ENCODE results near the gene HES6. TPM values are rescaled to one million over a fixed set of nuclear protein-coding genes. Genes with fewer than 3 reads are reported as not detected.

Gene HES6
- total and polyA plus RNA-seq, 8 donors = 4.9 to 22.7 (median 16.0) TPM

- TF ChIP-seq, protein P1, sequence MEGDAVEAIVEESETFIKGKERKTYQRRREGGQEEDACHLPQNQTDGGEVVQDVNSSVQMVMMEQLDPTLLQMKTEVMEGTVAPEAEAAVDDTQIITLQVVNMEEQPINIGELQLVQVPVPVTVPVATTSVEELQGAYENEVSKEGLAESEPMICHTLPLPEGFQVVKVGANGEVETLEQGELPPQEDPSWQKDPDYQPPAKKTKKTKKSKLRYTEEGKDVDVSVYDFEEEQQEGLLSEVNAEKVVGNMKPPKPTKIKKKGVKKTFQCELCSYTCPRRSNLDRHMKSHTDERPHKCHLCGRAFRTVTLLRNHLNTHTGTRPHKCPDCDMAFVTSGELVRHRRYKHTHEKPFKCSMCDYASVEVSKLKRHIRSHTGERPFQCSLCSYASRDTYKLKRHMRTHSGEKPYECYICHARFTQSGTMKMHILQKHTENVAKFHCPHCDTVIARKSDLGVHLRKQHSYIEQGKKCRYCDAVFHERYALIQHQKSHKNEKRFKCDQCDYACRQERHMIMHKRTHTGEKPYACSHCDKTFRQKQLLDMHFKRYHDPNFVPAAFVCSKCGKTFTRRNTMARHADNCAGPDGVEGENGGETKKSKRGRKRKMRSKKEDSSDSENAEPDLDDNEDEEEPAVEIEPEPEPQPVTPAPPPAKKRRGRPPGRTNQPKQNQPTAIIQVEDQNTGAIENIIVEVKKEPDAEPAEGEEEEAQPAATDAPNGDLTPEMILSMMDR (IDR thresholded peaks at IDR 0.05) = no peak
- Histone ChIP-seq H3K9me3 (no peaks in the 10 kb centered on the region), H3K27me3 (no peaks in the 10 kb centered on the region), H3K4me1 (peaks cover 2 to 5% (median 3%) of the 10 kb centered on the region in 3 donors), H3K4me3 (no peak overlapping the region), H3K36me3 (no peaks in the 10 kb centered on the region), H3K27ac (no peak overlapping the region)
- DNase-seq = no peak
- no peak for FAIRE-seq
- 78 to 86% methylated on average over 7 of the region's 7 CpGs for WGBS, 2 donors
- ATAC-seq = no peak
- intact Hi-C loops (cut with DNase I) = no loop called here
These were observed 32.8 kb downstream of the HES6 start for GRCh38 chr2:238207006-238207405.

DNA sequence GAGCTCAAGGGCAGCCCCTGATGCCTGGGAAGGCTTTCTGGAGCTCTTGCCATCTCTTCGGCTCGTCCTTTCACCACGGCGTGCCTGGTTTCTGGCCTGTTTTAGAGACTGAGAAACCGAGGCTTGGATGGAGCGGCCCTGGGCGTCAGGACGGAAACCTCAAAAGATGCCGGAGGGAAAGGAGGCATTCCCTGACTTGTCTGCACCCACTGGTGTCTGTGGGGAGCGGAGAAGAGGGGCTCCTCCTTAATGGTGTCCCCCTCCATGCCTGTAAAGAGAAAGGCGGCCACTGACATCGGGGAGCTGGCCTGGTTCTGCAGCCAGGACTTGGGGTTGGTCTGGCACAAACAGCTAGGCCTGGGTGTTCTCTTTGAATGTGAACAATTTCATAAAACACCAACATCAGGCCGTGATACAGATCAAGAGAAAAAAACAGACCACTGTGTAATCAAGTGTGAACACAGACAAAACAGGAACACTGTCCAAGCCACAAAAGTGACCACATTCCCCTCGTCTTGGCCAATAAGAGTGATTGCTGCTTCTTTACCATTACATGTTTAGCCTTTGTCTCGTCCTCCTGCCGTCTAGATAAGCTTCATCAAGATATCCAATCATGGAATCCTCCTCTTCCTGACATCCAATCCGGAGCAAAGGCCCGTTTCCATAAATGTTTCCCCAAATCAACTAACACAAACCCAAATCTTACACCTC lies 35.7 kb downstream of the HES6 start:
- Histone ChIP-seq H3K27me3 (no peaks in the 10 kb centered on the region), H3K36me3 (no peaks in the 10 kb centered on the region), H3K9me3 (no peaks in the 10 kb centered on the region), H3K27ac (peak overlapping the region; percentile 35 to 86 (median 72)), H3K4me3 (peak overlapping the region in 3 of 4 donors; percentile 33 to 91 (median 77)), H3K4me1 (peaks cover 11 to 14% (median 12%) of the 10 kb centered on the region in 3 donors)
- intact Hi-C loops (cut with DNase I) = no loop called here
- FAIRE-seq = no peak
- peak; percentile 6 to 30 (median 26) for ATAC-seq
- TF ChIP-seq, protein P1 (IDR thresholded peaks at IDR 0.05) = no peak
- 55 to 59% methylated on average over 18 of the region's 18 CpGs for WGBS, 2 donors
- peak in 1 of 6 donors; percentile 34 for DNase-seq

DNA sequence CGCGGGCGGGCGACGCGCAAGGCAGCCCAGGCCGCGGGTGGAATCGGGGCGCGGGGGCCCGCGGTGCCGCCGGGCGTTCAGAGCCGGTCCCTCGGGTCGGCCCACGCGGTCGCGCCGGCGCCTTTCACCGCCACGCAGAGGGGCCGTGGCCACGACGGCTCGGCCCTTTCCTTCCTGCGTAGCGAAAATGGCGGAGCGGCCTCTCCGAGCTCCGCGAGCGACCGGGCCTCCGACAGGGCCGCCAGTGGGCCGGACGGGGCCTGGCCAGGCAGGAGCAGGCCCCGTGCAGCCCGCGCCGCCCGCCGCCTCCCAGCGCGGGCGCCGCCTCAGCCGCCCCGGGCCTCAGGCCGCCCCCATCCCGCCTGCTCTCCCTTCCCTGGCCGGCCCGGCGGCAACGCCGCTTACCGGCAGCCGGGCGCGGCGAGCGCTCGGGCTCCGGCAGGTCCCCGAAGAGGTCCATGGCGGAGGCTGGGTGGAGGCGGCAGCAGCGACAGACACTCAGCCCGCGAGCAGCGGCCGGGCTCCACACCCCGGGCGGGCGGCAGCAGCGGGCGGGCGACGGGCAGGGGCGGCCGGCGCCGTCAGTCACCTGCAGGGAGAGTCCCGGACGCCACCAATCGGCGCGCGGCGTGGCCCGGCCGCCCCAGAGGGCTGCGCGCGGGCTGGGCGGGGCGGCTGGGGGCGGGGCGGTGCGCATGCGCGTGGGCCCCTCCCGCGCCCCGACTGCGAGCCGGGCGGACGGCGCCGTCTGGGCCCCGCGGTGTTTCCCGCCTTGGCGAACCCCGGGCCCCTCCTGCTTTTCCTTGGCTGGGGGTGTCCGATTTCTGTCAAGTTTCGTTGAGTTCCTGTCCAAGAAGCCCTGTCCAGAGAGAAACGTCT lies 36.5 kb downstream of the HES6 start, which contains the start of gene ILKAP:
Gene ILKAP, minus strand, starts transcription at position 602 of the 879 bp plus-strand sequence. Its CDS starts 142 bp downstream, at position 460.
- FAIRE-seq (no peak), DNase-seq (peak; percentile 86 to 97 (median 92)), ATAC-seq (peak; percentile 98 to 99 (median 99))
- Histone ChIP-seq H3K27me3 (no peaks in the 10 kb centered on the region), H3K4me3 (peak within 1 kb of the TSS; percentile 71 to 91 (median 79)), H3K36me3 (no peaks in the 10 kb centered on the region), H3K4me1 (peaks cover 11 to 14% (median 12%) of the 10 kb centered on the region in 3 donors), H3K9me3 (no peaks in the 10 kb centered on the region), H3K27ac (peak within 1 kb of the TSS; percentile 65 to 86 (median 72))
- TF ChIP-seq, protein P1 (IDR thresholded peaks at IDR 0.05) = no peak
- intact Hi-C loops (cut with DNase I) = no loop called here
- WGBS, 2 donors = 0 to 1% methylated on average over 75 to 126 of the region's 126 CpGs

DNA sequence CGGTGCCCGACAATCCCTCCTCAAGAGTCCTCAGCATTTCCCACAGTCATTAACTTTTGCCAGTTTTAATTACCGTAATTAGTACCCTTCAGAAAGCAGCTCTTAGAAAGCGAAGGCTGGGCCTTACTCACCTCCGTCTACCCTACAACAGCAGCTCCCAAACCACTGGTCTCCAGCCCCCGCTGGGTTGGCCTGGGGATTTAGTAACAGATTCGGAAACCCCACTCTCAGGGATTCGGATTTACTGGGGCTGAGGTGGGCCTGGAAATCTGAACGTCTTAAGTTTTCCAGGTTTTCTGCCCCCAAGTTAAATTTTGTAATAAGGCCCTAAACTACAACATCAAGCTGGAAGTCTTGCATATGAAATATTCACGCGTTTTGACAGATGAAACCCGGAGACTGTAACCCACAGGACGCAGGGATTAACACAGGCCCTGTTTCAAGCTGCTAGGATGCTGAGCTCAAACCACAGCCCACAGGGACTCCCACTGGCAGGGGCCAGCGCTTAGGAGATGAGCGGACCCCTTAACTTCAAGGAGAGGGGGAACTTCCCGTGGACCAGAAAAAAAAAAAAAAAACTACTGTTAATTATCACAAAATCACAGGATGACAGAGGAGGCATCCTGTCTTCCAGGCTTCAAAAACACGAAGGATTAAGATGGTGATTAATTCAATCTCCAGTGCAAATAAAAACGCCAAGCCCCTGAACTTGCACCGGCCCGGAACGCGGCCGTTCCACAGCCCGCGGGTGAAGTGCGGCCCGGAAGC lies 37.3 kb downstream of the HES6 start:
- Histone ChIP-seq H3K4me3 (peak overlapping the region; percentile 71 to 91 (median 79)), H3K27me3 (no peaks in the 10 kb centered on the region), H3K9me3 (no peaks in the 10 kb centered on the region), H3K27ac (peak overlapping the region; percentile 65 to 86 (median 72)), H3K4me1 (peaks cover 11 to 14% (median 12%) of the 10 kb centered on the region in 3 donors), H3K36me3 (no peaks in the 10 kb centered on the region)
- ATAC-seq (no peak), DNase-seq (no peak), FAIRE-seq (no peak)
- intact Hi-C loops (cut with DNase I) = no loop called here
- WGBS, 2 donors = 4 to 6% methylated on average over 27 of the region's 27 CpGs
- TF ChIP-seq, protein P1 (IDR thresholded peaks at IDR 0.05) = no peak
